H1 (cell line): ENCODE measurements around the gene FKBP8. TPM values are rescaled to one million over a fixed set of nuclear protein-coding genes. Genes with fewer than 3 reads are reported as not detected.

Experiments
- CTCF ChIA-PET: fragments of 300-600 bp; sonication (Branson Sonifier 250); formaldehyde crosslinking; loops from one replicate; lab custom pipeline; 2021; ENCODE audit not compliant: partially characterized antibody; lab: Charles Lee
- POLR2A ChIA-PET: fragments of 300-600 bp; sonication (Branson Sonifier 250); formaldehyde crosslinking; loops from one replicate; lab custom pipeline; 2021; ENCODE audit warnings: inconsistent platforms; ENCODE audit not compliant: partially characterized antibody; lab: Charles Lee
- DNase-seq, 2 experiments: peaks; one replicate each; pipeline versions ENCODE4 v3.0.0 to v3.0.0-alpha.2; 2010 to 2022; ENCODE audit warnings: low spot score in 2 of 2, low read depth in 1 of 2, mixed read lengths in 1 of 2
- FAIRE-seq: peaks from 2 replicates; lab custom pipeline; 2011; peaks lifted over from hg19 to GRCh38; lab: Jason Lieb, UNC
- H2AFZ ChIP-seq: 2 replicates; pipeline ENCODE4 v1.8.1; 2012; ENCODE audit warnings: low read length, inconsistent platforms
- H2AK5ac ChIP-seq: 2 replicates; pipeline ENCODE4 v1.6.1; 2013; ENCODE audit warnings: low read depth, low read length
- H2BK120ac ChIP-seq: replicated peaks from 2 replicates; pipeline ENCODE3; 2013; ENCODE audit warnings: low read depth, low read length, inconsistent platforms
- H2BK12ac ChIP-seq: 2 replicates; pipeline ENCODE4 v1.6.1; 2013; ENCODE audit warnings: low read depth, low read length
- H2BK15ac ChIP-seq: 2 replicates; pipeline ENCODE4 v1.6.1; 2013; ENCODE audit warnings: low read length
- H2BK20ac ChIP-seq: 2 replicates; pipeline ENCODE4 v1.6.1; 2013; ENCODE audit warnings: low read length
- H2BK5ac ChIP-seq: 2 replicates; pipeline ENCODE4 v1.6.1; 2013; ENCODE audit warnings: low read depth, low read length
- H3K14ac ChIP-seq: 2 replicates; pipeline ENCODE4 v1.6.1; 2013; ENCODE audit warnings: inconsistent platforms; ENCODE audit not compliant: insufficient read length
- H3K18ac ChIP-seq: 2 replicates; pipeline ENCODE4 v1.6.1; 2013; ENCODE audit warnings: low read length; ENCODE audit errors: extremely low read depth
- H3K23ac ChIP-seq: 2 replicates; pipeline ENCODE4 v1.6.1; 2013; ENCODE audit warnings: inconsistent platforms; ENCODE audit not compliant: insufficient read length
- H3K23me2 ChIP-seq: 2 replicates; pipeline ENCODE4 v1.6.1; 2013; ENCODE audit warnings: low read depth, low read length
- H3K27ac ChIP-seq: 2 replicates; pipeline ENCODE4 v1.6.1; 2011; ENCODE audit warnings: low read depth, low read length, inconsistent platforms
- H3K27me3 ChIP-seq, 4 experiments: replicated peaks in 1 of 4; 1 replicate in 1 of 4; 2 replicates in 3 of 4; pipeline versions ENCODE4 v1.6.1 to v1.8.1; 2011 to 2013; ENCODE audit warnings: low read length in 3 of 4, mild to moderate bottlenecking in 3 of 4, inconsistent platforms in 2 of 4, mixed read lengths in 2 of 4, moderate library complexity in 1 of 4; ENCODE audit not compliant: control insufficient read depth in 3 of 4, insufficient read depth in 3 of 4; ENCODE audit errors: extremely low read depth in 1 of 4
- H3K36me3 ChIP-seq, 4 experiments: 2 replicates each; pipeline versions ENCODE4 v1.6.1 to v1.8.1; 2011 to 2013; ENCODE audit warnings: mild to moderate bottlenecking in 4 of 4, low read length in 3 of 4, moderate library complexity in 2 of 4, control low read depth in 1 of 4, inconsistent platforms in 1 of 4; ENCODE audit not compliant: insufficient read depth in 4 of 4, control insufficient read depth in 2 of 4
- H3K4ac ChIP-seq: replicated peaks from 2 replicates; pipeline ENCODE3; 2013; ENCODE audit warnings: low read length, low read depth, mixed read lengths, inconsistent platforms; ENCODE audit not compliant: insufficient read length
- H3K4me1 ChIP-seq, 4 experiments: replicated peaks in 1 of 4; 1 replicate in 1 of 4; 2 replicates in 3 of 4; pipeline versions ENCODE4 v1.6.1 to v1.8.1; 2011 to 2013; ENCODE audit warnings: low read length in 3 of 4, inconsistent platforms in 2 of 4, mixed read lengths in 1 of 4; ENCODE audit not compliant: insufficient read depth in 4 of 4, control insufficient read depth in 3 of 4
- H3K4me2 ChIP-seq, 2 experiments: 2 replicates each; pipeline versions ENCODE4 v1.6.1 to v1.8.1; 2011 to 2013; ENCODE audit warnings: low read depth in 2 of 2, low read length in 2 of 2, control low read depth in 1 of 2, inconsistent platforms in 1 of 2, mild to moderate bottlenecking in 1 of 2; ENCODE audit not compliant: insufficient read depth in 1 of 2
- H3K4me3 ChIP-seq, 4 experiments: fragments of 200-600, 300-600 bp in 1 of 4; sonication (generic), shearing (Covaris generic), sonication (Bioruptor Twin) in 1 of 4; 2 replicates each; pipeline versions ENCODE4 v1.5.1 to v1.8.1; 2011 to 2016; ENCODE audit warnings: low read length in 4 of 4, low read depth in 3 of 4, control low read depth in 2 of 4, inconsistent platforms in 2 of 4, mild to moderate bottlenecking in 2 of 4, mixed read lengths in 1 of 4, moderate library complexity in 1 of 4; ENCODE audit not compliant: insufficient read depth in 2 of 4; ENCODE audit errors: extremely low read depth in 1 of 4
- H3K56ac ChIP-seq: replicated peaks from 2 replicates; pipeline ENCODE3; 2013; ENCODE audit warnings: low read depth, mild to moderate bottlenecking, mixed read lengths, low read length, inconsistent platforms; ENCODE audit not compliant: insufficient read length
- H3K79me1 ChIP-seq: 2 replicates; pipeline ENCODE4 v1.6.1; 2013; ENCODE audit warnings: low read depth, low read length, control low read depth
- H3K79me2 ChIP-seq, 2 experiments: 2 replicates each; pipeline versions ENCODE4 v1.6.1 to v1.8.1; 2012 to 2013; ENCODE audit warnings: low read length in 2 of 2, mild to moderate bottlenecking in 2 of 2, inconsistent platforms in 1 of 2; ENCODE audit not compliant: insufficient read depth in 2 of 2, control insufficient read depth in 1 of 2
- H3K9ac ChIP-seq, 4 experiments: replicated peaks in 1 of 4; 1 replicate in 1 of 4; 2 replicates in 3 of 4; pipeline versions ENCODE4 v1.6.1 to v1.8.1; 2011 to 2013; ENCODE audit warnings: low read depth in 3 of 4, low read length in 3 of 4, control low read depth in 2 of 4, mild to moderate bottlenecking in 2 of 4, moderate library complexity in 2 of 4, inconsistent platforms in 1 of 4; ENCODE audit errors: extremely low read depth in 1 of 4
- H3K9me3 ChIP-seq, 2 experiments: 2 replicates each; pipeline versions ENCODE4 v1.6.1 to v1.8.1; 2012 to 2013; ENCODE audit warnings: mild to moderate bottlenecking in 2 of 2, moderate library complexity in 2 of 2, control low read depth in 1 of 2, inconsistent platforms in 1 of 2, low read depth in 1 of 2, low read length in 1 of 2, mixed read lengths in 1 of 2; ENCODE audit not compliant: insufficient read depth in 2 of 2
- H4K20me1 ChIP-seq, 2 experiments: replicated peaks in 1 of 2; 2 replicates each; pipeline versions ENCODE3 to v1.8.1; 2011 to 2013; ENCODE audit warnings: inconsistent platforms in 2 of 2, low read length in 2 of 2, mild to moderate bottlenecking in 1 of 2; ENCODE audit not compliant: insufficient read depth in 2 of 2, control insufficient read depth in 1 of 2
- H4K5ac ChIP-seq: 2 replicates; pipeline ENCODE4 v1.6.1; 2013; ENCODE audit warnings: low read length, low read depth, mixed read lengths, inconsistent platforms; ENCODE audit not compliant: insufficient read length
- H4K8ac ChIP-seq: 2 replicates; pipeline ENCODE4 v1.8.0; 2013; ENCODE audit warnings: mild to moderate bottlenecking, moderate library complexity, low read length, inconsistent platforms; ENCODE audit not compliant: insufficient read depth; ENCODE audit errors: extremely low read depth
- H4K91ac ChIP-seq: replicated peaks from 2 replicates; pipeline ENCODE3; 2013; ENCODE audit warnings: low read length, mixed read lengths, inconsistent platforms; ENCODE audit not compliant: insufficient read length
- CBX5 ChIP-seq: fragments of 300-800, 300-1000 bp; sonication (generic); IDR thresholded peaks from 2 replicates; pipeline ENCODE4 v1.7.1; 2016; ENCODE audit warnings: antibody characterized with exemption, low read length, low read depth
- CEBPB ChIP-seq: IDR thresholded peaks from 2 replicates; pipeline ENCODE4 v1.6.1; 2012; ENCODE audit warnings: low read depth, low read length
- E2F6 ChIP-seq: IDR thresholded peaks from 2 replicates; pipeline ENCODE4 v1.6.1; 2012; ENCODE audit warnings: inconsistent platforms
- JUN ChIP-seq: IDR thresholded peaks from 2 replicates; pipeline ENCODE4 v1.6.1; 2011; ENCODE audit warnings: low read depth, mild to moderate bottlenecking, improper control_type of control experiment, low read length
- RXRA ChIP-seq: IDR thresholded peaks from 2 replicates; pipeline ENCODE4 v1.6.1; 2011; ENCODE audit warnings: low read depth, mild to moderate bottlenecking, low read length, moderate library complexity; ENCODE audit not compliant: insufficient read depth
- SIN3A ChIP-seq, 2 experiments: IDR thresholded peaks in 1 of 2; conservative IDR thresholded peaks in 1 of 2; 2 replicates each; pipeline ENCODE4 v1.6.1; 2011 to 2012; ENCODE audit warnings: low read length in 2 of 2, improper control_type of control experiment in 1 of 2, low read depth in 1 of 2, mild to moderate bottlenecking in 1 of 2
- TAF7 ChIP-seq: optimal IDR thresholded peaks from 2 replicates; pipeline ENCODE3; 2011; ENCODE audit warnings: low read depth, mild to moderate bottlenecking, inconsistent platforms, low read length, moderate library complexity, borderline replicate concordance
- TCF12 ChIP-seq: IDR thresholded peaks from 2 replicates; pipeline ENCODE4 v1.6.1; 2011; ENCODE audit warnings: low read depth, mild to moderate bottlenecking, low read length
- WGBS, 2 experiments: shearing (Covaris generic) in 1 of 2; methylation state at CpG; one replicate each; pipeline versions ENCODE4 v1.1.6 to v1.1.7; 2013 to 2015; ENCODE audit warnings: low lambda C conversion rate in 2 of 2, mixed read lengths in 2 of 2, inconsistent platforms in 1 of 2, low coverage in 1 of 2, missing lambda C conversion rate in 1 of 2; ENCODE audit not compliant: insufficient replicate concordance in 2 of 2, insufficient coverage in 1 of 2, insufficient read length in 1 of 2; ENCODE audit errors: extremely low coverage in 1 of 2, missing lambda C conversion rate in 1 of 2; 5-methylcytosine and 5-hydroxymethylcytosine counted together
- polyA plus RNA-seq, 7 experiments: library from polyadenylated mRNA; depleted of rRNA in 3 of 7; stranded (reverse) in 5 of 7; unstranded in 2 of 7; fragments of >200 nt in 5 of 7; fragments of 200-250 nt in 2 of 7; gene quantifications; 1 replicate in 5 of 7; 2 replicates in 1 of 7; 4 replicates in 1 of 7; pipeline versions ENCODE4 v1.2.1 to v1.2.3, GENCODE V29; 2011 to 2013; ENCODE audit warnings: missing spikeins in 2 of 7, mixed read lengths in 2 of 7
- total RNA-seq: library from RNA; stranded (reverse); fragmentation: NEBNext Ultra II Directional; extraction: Animal tissue kit (Norgen Biotek cat#: 25700); gene quantifications from 2 replicates; pipeline ENCODE4 v1.2.1, GENCODE V29; 2021
- TF ChIP-seq, protein P1 (sequence below): IDR thresholded peaks from 2 replicates; pipeline ENCODE4 v1.6.1; 2011; ENCODE audit warnings: low read length, improper control_type of control experiment

Gene FKBP8
- total and polyA plus RNA-seq, 2 of the 8 experiments (the other 6 are each of a cell fraction or from before 2014, with no cell fraction given), result 264 to 309 TPM

DNA sequence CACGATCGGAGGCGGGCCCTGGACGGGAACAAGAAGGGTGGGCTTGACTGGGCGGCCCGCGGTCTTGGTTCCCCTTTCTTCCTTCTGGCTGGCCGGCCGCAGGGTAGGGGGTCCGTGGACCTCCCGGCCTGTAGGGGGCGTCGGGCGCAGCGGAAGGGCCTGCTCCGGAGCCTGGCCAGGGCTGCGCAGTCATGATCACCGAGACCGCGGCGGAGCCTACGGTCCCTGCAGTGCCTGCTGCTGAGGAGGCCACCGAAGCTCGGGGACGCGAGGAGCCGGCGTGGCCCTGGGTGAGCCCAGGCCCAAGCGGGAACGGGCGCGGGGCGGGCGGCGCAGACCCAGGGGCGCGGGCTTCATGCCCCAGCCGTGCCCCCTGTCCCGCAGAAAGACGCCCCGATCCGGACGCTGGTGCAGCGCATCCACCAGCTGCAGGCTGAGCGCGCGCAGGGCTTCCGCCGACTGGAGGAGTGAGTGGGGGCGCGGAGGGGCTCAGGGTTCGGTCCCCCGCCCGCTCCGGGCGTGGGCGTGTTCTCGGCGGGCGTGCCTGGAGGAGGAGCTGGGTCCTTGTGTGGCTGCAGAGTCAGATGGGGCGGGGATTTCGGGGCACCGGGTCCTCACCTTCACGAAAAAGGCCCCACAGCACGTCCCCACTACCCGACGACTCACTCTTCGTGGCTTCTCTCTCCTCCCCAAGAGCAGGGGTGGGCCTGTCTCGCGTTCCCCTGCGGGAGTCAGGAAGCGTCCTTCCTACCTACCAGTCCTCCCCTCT is 45.4 kb upstream of the FKBP8 start, which contains the start of gene REX1BD:
Gene REX1BD (plus strand): TSS at position 188 of the 769 bp plus-strand sequence. CDS start 4 bp downstream, at position 192.
- Histone ChIP-seq H3K4me3 (peak within 1 kb of the TSS; percentile 78 to 91 (median 84)), H2BK15ac (peak within 1 kb of the TSS; percentile 89), H3K9ac (peak within 1 kb of the TSS; percentile 71 to 89 (median 87)), H3K14ac (no peak within 1 kb of the TSS), H3K4ac (peak within 1 kb of the TSS; percentile 40), H3K4me1 (peaks cover 2 to 18% (median 12%) of the 10 kb centered on the region in 4 experiments), H3K23me2 (peaks cover 11% of the 10 kb centered on the region), H2BK12ac (0 out of 2 replicates have a peak within 1 kb of the TSS, but pooled peaks have one; percentile 60), H4K8ac (peak within 1 kb of the TSS; percentile 86), H2AK5ac (no peak within 1 kb of the TSS), H2AFZ (peak within 1 kb of the TSS; percentile 91; the same call in 1 of the 2 replicates), H3K27ac (peak within 1 kb of the TSS; percentile 94), H2BK20ac (no peak within 1 kb of the TSS; the same call in 1 of the 2 replicates), H3K9me3 (no peaks in the 10 kb centered on the region), H2BK5ac (peak within 1 kb of the TSS; percentile 86; the same call in 1 of the 2 replicates), H4K91ac (peak within 1 kb of the TSS; percentile 91), H2BK120ac (no peak within 1 kb of the TSS), H3K79me1 (no peaks in the 10 kb centered on the region), H4K5ac (peak within 1 kb of the TSS; percentile 65), H3K36me3 (no peaks in the 10 kb centered on the region), H3K18ac (peak within 1 kb of the TSS; percentile 97), H3K79me2 (no peaks in the 10 kb centered on the region), H3K4me2 (peak within 1 kb of the TSS; percentile 75 to 95), H3K56ac (peak within 1 kb of the TSS; percentile 84), H3K27me3 (no peaks in the 10 kb centered on the region; a peak in 1 of 7 replicates), H3K23ac (no peak within 1 kb of the TSS), H4K20me1 (peaks cover 0 to 3% of the 10 kb centered on the region in 2 experiments)
- ChIA-PET POLR2A (interaction anchor here (0.5 to 10.3 kb wide), 34 partner anchors 7 to 1080 kb away, joined by 3 to 112 read pairs (median 4); partner anchors contain the start of genes CRLF1, FKBP8, ISYNA1 and KXD1), CTCF (interaction anchor here (0.6 to 12.5 kb wide), 40 partner anchors 9 to 199 kb away, joined by 3 to 139 read pairs (median 3); partner anchors contain the start of genes FKBP8 and UBA52)
- WGBS, 2 experiments, result 1% methylated on average over 67 of the region's 72 CpGs; no CpG with 5 or more reads in 1 of the 2 experiments
- FAIRE-seq (no peak), DNase-seq (peak in 1 of 2 experiments; percentile 93)
- TF ChIP-seq RXRA, result no peak
- TF ChIP-seq JUN, result no peak
- TF ChIP-seq CEBPB, result no peak
- TF ChIP-seq CBX5, result no peak
- TF ChIP-seq TAF7, result peak; percentile 81
- peak in 1 of 2 experiments; percentile 77; a peak in 1 of 4 replicates for TF ChIP-seq SIN3A (conservative IDR thresholded peaks at IDR 0.05 in 1 of 2, IDR thresholded peaks at IDR 0.05 in 1 of 2; ENCODE audit: low read depth in 1 of 2, low read length in 2 of 2)
- TF ChIP-seq E2F6, result no peak
- TF ChIP-seq TCF12, result no peak
- TF ChIP-seq, protein P1, sequence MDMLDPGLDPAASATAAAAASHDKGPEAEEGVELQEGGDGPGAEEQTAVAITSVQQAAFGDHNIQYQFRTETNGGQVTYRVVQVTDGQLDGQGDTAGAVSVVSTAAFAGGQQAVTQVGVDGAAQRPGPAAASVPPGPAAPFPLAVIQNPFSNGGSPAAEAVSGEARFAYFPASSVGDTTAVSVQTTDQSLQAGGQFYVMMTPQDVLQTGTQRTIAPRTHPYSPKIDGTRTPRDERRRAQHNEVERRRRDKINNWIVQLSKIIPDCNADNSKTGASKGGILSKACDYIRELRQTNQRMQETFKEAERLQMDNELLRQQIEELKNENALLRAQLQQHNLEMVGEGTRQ, result no peak
